HEK293T (cell line): ENCODE data around the gene MYZAP.

Experiments
- CTCF ChIA-PET: fragments of 350-600 bp; formaldehyde crosslinking; extraction: SDS; loops from one replicate; lab custom pipeline; 2021; ENCODE audit warnings: antibody characterized with exemption, inconsistent platforms; lab: Yijun Ruan, JAX
- POLR2A ChIA-PET: fragments of 350-600 bp; formaldehyde crosslinking; extraction: SDS; loops from one replicate; lab custom pipeline; 2020; ENCODE audit warnings: antibody characterized with exemption, inconsistent platforms; lab: Yijun Ruan, JAX
- DNase-seq: peaks from one replicate; pipeline ENCODE4 v3.0.0; 2012; ENCODE audit warnings: mixed read lengths; ENCODE audit errors: extremely low spot score
- ARNT ChIP-seq: fragments of 450-650 bp; IDR thresholded peaks from 2 replicates; pipeline ENCODE4 v1.6.1; 2017; ENCODE audit warnings: mild to moderate bottlenecking
- BHLHE40 ChIP-seq: fragments of 450-650 bp; IDR thresholded peaks from 2 replicates; pipeline ENCODE4 v1.6.1; 2016; ENCODE audit warnings: mild to moderate bottlenecking, moderate library complexity, borderline replicate concordance
- CTBP1 ChIP-seq: fragments of 450-650 bp; IDR thresholded peaks from 2 replicates; pipeline ENCODE4 v1.6.1; 2016; ENCODE audit warnings: borderline replicate concordance
- ELF4 ChIP-seq: fragments of 450-650 bp; IDR thresholded peaks from 2 replicates; pipeline ENCODE4 v1.6.1; 2017; ENCODE audit warnings: antibody characterized with exemption
- FOXA1 ChIP-seq: fragments of 450-650 bp; IDR thresholded peaks from 2 replicates; pipeline ENCODE4 v1.6.1; 2016; ENCODE audit warnings: mild to moderate bottlenecking
- FOXK2 ChIP-seq: fragments of 450-650 bp; IDR thresholded peaks from 2 replicates; pipeline ENCODE4 v1.6.1; 2016; ENCODE audit warnings: mild to moderate bottlenecking
- FOXM1 ChIP-seq: fragments of 450-650 bp; IDR thresholded peaks from 2 replicates; pipeline ENCODE4 v1.6.1; 2017; ENCODE audit warnings: mild to moderate bottlenecking, borderline replicate concordance
- HDGF ChIP-seq: fragments of 450-650 bp; IDR thresholded peaks from 2 replicates; pipeline ENCODE4 v1.6.1; 2017; ENCODE audit warnings: antibody characterized with exemption, borderline replicate concordance
- L3MBTL2 ChIP-seq: fragments of 450-650 bp; conservative IDR thresholded peaks from 2 replicates; pipeline ENCODE4 v1.6.1; 2016; ENCODE audit warnings: mild to moderate bottlenecking
- LEF1 ChIP-seq: fragments of 450-650 bp; IDR thresholded peaks from 2 replicates; pipeline ENCODE4 v1.6.1; 2017; ENCODE audit warnings: mild to moderate bottlenecking, borderline replicate concordance
- NFRKB ChIP-seq: fragments of 450-650 bp; IDR thresholded peaks from 2 replicates; pipeline ENCODE4 v1.6.1; 2016; ENCODE audit warnings: mild to moderate bottlenecking, moderate library complexity
- PKNOX1 ChIP-seq: fragments of 450-650 bp; IDR thresholded peaks from 2 replicates; pipeline ENCODE4 v1.6.1; 2016
- SP1 ChIP-seq: fragments of 450-650 bp; IDR thresholded peaks from 2 replicates; pipeline ENCODE4 v1.6.1; 2017
- SUZ12 ChIP-seq: fragments of 450-650 bp; IDR thresholded peaks from 2 replicates; pipeline ENCODE4 v1.6.1; 2016; ENCODE audit warnings: mild to moderate bottlenecking
- TARDBP ChIP-seq: fragments of 450-650 bp; IDR thresholded peaks from 2 replicates; pipeline ENCODE4 v1.6.1; 2016
- ZNF384 ChIP-seq: fragments of 450-650 bp; IDR thresholded peaks from 2 replicates; pipeline ENCODE4 v1.6.1; 2016

Gene MYZAP

GRCh38 chr15:57698991-57699390 lies 107.3 kb downstream of the MYZAP start:
- no peak for TF ChIP-seq L3MBTL2
- TF ChIP-seq ELF4, result no peak
- CTCF ChIA-PET, result interaction anchor here (0.7 kb wide), 1 partner anchor 588 kb away, joined by 3 read pairs; no protein-coding TSS in a partner anchor
- DNase-seq, result no peak
- POLR2A ChIA-PET, result no interaction called here

- TF ChIP-seq FOXM1 (no peak), SUZ12 (no peak), FOXK2 (no peak), FOXA1 (no peak), HDGF (no peak), ELF4 (no peak), PKNOX1 (no peak), NFRKB (no peak), CTBP1 (no peak), BHLHE40 (no peak), L3MBTL2 (no peak), LEF1 (no peak), SP1 (no peak), ZNF384 (no peak), ARNT (no peak), TARDBP (no peak)
- DNase-seq, result no peak
- CTCF ChIA-PET, result interaction anchor here (1.0 kb wide), 1 partner anchor 157 kb away, joined by 3 read pairs; no protein-coding TSS in a partner anchor
- POLR2A ChIA-PET, result no interaction called here
These were observed 111.7 kb downstream of the MYZAP start for GRCh38 chr15:57703387-57703786.

- ChIA-PET CTCF (interaction anchor here (1.0 kb wide), 1 partner anchor 156 kb away, joined by 3 read pairs; no protein-coding TSS in a partner anchor), POLR2A (no interaction called here)
- DNase-seq, result no peak
- TF ChIP-seq NFRKB (no peak), ARNT (no peak), L3MBTL2 (no peak), CTBP1 (no peak), LEF1 (no peak), SP1 (no peak), ZNF384 (no peak)
These were observed 112.7 kb downstream of the MYZAP start for GRCh38 chr15:57704441-57704840.

- TF ChIP-seq ZNF384 (no peak), TARDBP (no peak), FOXA1 (no peak), SUZ12 (no peak), L3MBTL2 (no peak), ELF4 (no peak), NFRKB (no peak), FOXM1 (no peak), HDGF (no peak), PKNOX1 (no peak), CTBP1 (no peak), ARNT (no peak), LEF1 (no peak), FOXK2 (no peak), BHLHE40 (no peak), SP1 (no peak)
- DNase-seq, result no peak
- CTCF ChIA-PET, result interaction anchor here (0.7 to 2.0 kb wide), 2 partner anchors 20 to 225 kb away, joined by 4 read pairs; no protein-coding TSS in a partner anchor
- POLR2A ChIA-PET, result interaction anchor here (1.1 to 2.4 kb wide), 5 partner anchors 9 to 94 kb away, joined by 3 to 8 read pairs (median 4); no protein-coding TSS in a partner anchor
These were observed 114.2 kb downstream of the MYZAP start for GRCh38 chr15:57705746-57706404.

- POLR2A ChIA-PET, result interaction anchor here (1.1 to 2.4 kb wide), 6 partner anchors 10 to 93 kb away, joined by 3 to 8 read pairs (median 4); no protein-coding TSS in a partner anchor
- TF ChIP-seq PKNOX1, result peak; percentile 71
- TF ChIP-seq BHLHE40, result no peak
- no peak for TF ChIP-seq FOXA1
- peak; percentile 21; the same call in 1 of the 2 replicates for TF ChIP-seq ZNF384
- no peak for TF ChIP-seq HDGF
- TF ChIP-seq NFRKB, result peak; percentile 90
- no peak for TF ChIP-seq ARNT
- peak; percentile 83 for TF ChIP-seq ELF4
- no peak for TF ChIP-seq FOXM1
- TF ChIP-seq SP1, result no peak
- TF ChIP-seq FOXK2, result no peak
- TF ChIP-seq TARDBP, result no peak
- no peak for TF ChIP-seq CTBP1
- no peak for TF ChIP-seq SUZ12
- peak; percentile 98 for TF ChIP-seq L3MBTL2
- no peak for TF ChIP-seq LEF1
- CTCF ChIA-PET, result interaction anchor here (2.0 kb wide), 1 partner anchor 21 kb away, joined by 4 read pairs; no protein-coding TSS in a partner anchor
- peak; percentile 79 for DNase-seq
These were observed 114.9 kb downstream of the MYZAP start, which contains the start of gene POLR2M for GRCh38 chr15:57706405-57707209. POLR2M (plus strand) TSS chr15:57706714; CDS start chr15:57706843, 129 bp downstream.
